Measurements from ENCODE around the gene KDM5C.
A peak's percentile ranks its signal among the peaks of the same experiment; 100 is the strongest.
"Not testable (repeated sequence)": the region's sequence is repeated elsewhere in the genome, so short reads cannot be mapped to it uniquely, and the experiment has no call there.

The KDM5C gene

GRCh38 chrX:53190363-53190960 lies 34.5 kb downstream of the KDM5C start:
- no peak for DNase-seq (ENCODE audit: low read depth)

GRCh38 chrX:53188763-53189162 lies 36.2 kb downstream of the KDM5C start:
- no peak for DNase-seq (ENCODE audit: low read depth)

DNA sequence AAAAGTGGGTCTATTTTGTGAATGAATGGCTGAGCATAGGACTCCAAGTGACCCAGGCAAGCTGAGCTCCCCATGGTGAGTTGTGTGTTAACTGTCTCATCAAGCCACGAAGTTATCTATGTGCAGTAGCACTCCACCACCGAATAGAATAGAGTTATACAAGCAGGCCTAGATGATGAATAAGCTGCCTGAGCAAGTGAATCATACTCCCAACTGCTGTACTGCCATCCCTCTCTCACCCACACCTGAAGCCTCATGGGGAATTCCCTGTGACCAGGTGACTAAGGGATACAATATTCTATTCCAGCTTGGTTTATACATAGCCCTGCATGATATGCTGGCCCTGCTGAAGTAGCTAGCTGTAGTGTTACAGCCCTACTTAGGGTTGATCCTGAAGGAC lies 38.7 kb downstream of the KDM5C start:
- DNase-seq (ENCODE audit: low read depth) = no peak

DNA sequence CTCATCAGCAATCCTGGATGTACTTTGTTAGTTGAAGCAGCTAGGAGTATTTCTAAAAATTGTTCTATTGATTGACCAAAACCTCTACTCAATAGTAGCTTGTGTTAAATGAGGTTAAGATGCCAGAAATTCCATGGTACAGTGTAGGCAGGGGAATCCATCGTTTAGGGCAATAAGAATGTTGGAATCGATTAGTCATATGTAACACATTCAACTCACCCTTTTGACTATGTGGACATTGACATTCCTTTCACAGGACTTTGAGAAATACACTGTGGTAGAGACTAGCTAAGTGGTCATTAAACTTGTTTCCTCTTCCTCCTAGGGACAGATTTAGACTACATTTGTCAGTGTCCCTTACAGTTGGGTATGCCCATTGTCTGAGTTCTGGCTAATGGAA lies 40.2 kb downstream of the KDM5C start:
- peak; percentile 18 for DNase-seq (ENCODE audit: low read depth)

DNA sequence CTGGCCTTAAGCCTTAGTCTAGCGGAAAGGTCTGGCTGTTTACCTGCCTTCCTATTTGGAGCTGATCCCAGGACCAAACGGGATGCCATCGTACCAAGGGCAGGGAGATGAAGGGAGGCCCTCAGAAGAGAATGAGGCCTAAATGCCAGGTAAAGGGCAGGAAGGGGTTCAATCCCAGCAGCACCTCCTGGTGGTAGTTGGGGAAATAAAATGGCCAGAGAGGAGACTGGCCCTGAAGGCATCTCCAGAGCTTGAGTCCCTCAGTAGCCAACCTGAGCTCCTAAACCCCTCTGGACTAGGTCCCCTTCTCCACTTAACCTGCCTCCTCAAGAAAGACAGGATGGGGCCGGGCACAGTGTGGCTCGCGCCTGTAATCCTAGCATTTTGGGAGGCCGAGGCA lies 53.7 kb downstream of the KDM5C start:
- DNase-seq (ENCODE audit: low read depth) = no peak

DNA sequence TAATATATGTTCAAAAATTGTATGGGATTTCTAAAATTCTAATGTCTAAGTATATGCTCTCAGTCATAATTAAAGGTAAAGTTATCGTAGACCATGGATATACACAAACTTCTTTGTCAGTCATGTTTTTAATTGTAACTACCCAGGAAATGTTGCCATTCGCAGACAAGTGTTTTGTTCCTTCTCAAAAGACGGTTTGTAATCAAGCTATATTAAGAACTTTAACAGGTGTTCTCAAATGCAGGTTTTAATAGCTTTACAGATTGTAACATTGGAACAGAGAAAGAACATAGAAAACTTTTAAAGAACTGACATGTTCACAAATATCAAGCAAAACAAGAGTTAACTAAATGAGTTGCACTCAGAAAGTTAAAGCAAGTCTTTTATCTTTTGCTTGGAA lies 58.9 kb downstream of the KDM5C start:
- DNase-seq (ENCODE audit: low read depth) = no peak

GRCh38 chrX:53164566-53164965 lies 60.4 kb downstream of the KDM5C start:
- DNase-seq (ENCODE audit: low read depth) = not testable (repeated sequence)

GRCh38 chrX:53163436-53163835 lies 61.6 kb downstream of the KDM5C start:
- no peak for DNase-seq (ENCODE audit: low read depth)

DNA sequence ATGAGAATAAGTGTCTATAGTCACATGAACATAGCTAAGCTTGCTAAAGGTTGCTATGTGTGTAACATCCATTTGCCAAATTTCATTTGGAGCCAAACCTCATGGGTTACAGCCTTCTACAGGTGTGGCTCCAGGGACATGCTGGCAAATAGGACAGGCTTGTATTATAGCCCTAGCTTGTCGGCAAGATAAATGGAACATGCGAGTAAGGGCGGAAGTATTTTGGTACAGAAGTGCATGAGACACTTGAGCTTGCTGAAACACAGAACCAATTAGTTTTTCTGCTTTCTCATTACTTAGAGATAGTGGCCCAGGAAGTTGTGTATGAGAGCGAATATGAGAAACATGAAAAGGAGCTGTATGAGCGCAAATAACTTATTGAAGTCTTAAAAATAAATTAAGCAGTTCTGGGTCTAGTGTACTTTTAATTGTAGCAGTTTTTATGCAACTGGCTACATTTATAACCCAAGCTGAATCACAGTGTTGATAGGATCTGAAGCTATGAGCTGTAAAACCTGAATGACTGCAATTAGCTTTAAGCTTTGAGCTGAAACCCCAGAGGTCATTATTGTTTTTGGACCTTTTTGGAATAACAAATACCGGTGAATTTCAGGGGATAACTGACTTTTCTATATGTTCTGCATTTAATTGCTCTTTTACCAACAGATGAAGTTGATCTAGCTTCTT lies 64.6 kb downstream of the KDM5C start:
- DNase-seq (ENCODE audit: low read depth) = no peak

DNA sequence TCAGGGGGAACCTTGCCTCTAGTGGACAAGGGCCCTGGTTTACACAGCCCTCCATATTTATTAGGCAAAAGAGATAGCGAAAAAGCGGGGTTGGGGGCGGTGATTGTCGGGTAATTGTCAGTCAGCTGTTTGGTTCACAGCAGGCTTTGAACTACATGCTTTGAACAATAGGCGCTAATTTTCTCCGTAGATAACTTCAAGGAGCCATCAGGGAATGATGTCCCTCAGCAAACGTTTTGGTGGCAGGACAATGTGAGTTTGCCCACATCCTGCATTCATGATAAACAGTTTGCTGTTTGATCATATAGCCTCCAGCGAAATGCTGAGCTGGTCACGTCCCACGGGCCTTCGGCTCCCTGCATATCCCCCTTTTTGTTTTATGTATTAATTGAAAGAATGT lies 65.8 kb downstream of the KDM5C start:
- no peak for DNase-seq (ENCODE audit: low read depth)

DNA sequence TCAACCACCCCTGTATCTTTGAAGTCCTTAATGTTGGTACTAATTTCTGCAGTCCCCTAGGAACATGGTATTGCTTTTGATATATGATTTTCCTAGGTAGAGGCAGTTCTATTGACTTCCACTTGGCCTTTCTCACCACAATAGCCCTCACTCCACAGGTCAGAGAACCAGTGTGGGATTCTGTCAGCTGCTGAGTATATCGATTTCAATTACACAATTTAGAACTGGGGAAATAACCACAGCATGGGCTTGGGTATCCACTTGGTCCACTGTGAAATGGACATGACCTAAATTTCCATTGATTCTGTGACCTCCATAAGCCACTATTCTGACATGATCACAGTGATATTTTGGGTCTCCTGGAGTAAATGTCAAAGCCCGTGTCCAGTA lies 68.8 kb downstream of the KDM5C start:
- no peak for DNase-seq (ENCODE audit: low read depth)

DNA sequence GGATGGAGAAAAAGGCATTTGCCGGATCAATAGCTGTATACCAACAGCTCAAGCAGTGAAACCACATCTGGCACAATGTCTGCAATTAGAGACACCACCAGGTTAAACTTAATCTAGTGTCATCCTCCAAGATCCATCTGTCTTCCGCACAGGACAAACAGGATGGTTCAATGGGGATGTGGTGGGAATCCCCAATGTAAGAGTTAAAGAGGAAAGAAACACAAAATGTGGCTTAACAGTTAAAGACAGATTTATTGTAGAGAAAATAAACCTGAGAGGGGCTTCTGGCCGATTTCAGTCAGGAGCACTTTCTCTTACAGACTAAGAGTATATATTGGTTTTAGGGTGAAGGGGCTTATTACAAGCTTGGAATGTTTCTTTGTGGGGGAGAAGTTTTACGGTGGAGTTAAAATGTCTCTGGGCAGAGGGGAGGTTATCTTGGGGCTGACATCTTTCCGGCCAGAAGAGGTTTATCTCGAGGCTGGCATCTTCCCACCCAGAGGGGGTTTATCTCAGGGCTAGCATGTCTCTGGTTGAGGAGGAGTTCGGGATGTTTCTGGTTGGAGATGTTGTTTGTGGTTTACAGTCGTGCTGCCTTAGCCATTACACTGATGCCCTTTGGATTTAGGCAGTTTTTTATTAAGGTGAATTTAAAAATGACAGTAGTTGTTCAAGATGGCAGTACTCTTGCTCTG lies 69.3 kb downstream of the KDM5C start:
- no peak for DNase-seq (ENCODE audit: low read depth)

- DNase-seq (ENCODE audit: low read depth) = no peak
Measured at GRCh38 chrX:53153581-53153980, 71.4 kb downstream of the KDM5C start.
